PC-9 (cell line): ENCODE results near the gene PRC1. TPM values are rescaled to one million over a fixed set of nuclear protein-coding genes. Genes with fewer than 3 reads are reported as not detected.

Experiments used
- BruUV-seq: library from RNA; stranded (reverse); fragments of 400-500 nt; replicated peaks from 2 replicates; lab custom pipeline; 2021; lab: Mats Ljungman, UMichigan
- CTCF ChIA-PET: fragments of 300-600 bp; sonication (Branson Sonifier 250); formaldehyde crosslinking; loops from one replicate; lab custom pipeline; 2022; ENCODE audit warnings: antibody characterized with exemption; lab: Charles Lee
- POLR2A ChIA-PET: fragments of 300-600 bp; sonication (Branson Sonifier 250); formaldehyde crosslinking; loops from one replicate; lab custom pipeline; 2022; ENCODE audit warnings: antibody characterized with exemption; ENCODE audit not compliant: unreplicated experiment; lab: Charles Lee
- DNase-seq, 2 experiments: peaks; one replicate each; pipeline versions ENCODE4 v3.0.0 to v3.0.0-alpha.2; 2015 to 2022; ENCODE audit warnings: mixed read lengths in 1 of 2
- H2AFZ ChIP-seq: fragments of 200-600 bp; sonication (generic); 2 replicates; pipeline ENCODE4 v1.8.1; 2017; ENCODE audit warnings: antibody characterized with exemption
- H3F3A ChIP-seq: fragments of 200-600 bp; sonication (generic); 2 replicates; pipeline ENCODE4 v1.8.1; 2017; ENCODE audit warnings: antibody characterized with exemption, mild to moderate bottlenecking, low read depth; ENCODE audit not compliant: insufficient read depth
- H3K27ac ChIP-seq: fragments of 200-600 bp; sonication (generic); 2 replicates; pipeline ENCODE4 v1.6.1; 2016; ENCODE audit warnings: mixed run types
- H3K27me3 ChIP-seq: fragments of 200-600 bp; sonication (generic); 2 replicates; pipeline ENCODE4 v1.6.1; 2016; ENCODE audit warnings: low read depth, mixed run types; ENCODE audit not compliant: insufficient read depth
- H3K36me3 ChIP-seq: fragments of 200-600 bp; sonication (generic); 2 replicates; pipeline ENCODE4 v1.6.1; 2016; ENCODE audit warnings: low read depth, mixed run types
- H3K4me1 ChIP-seq: fragments of 200-600 bp; sonication (generic); replicated peaks from 2 replicates; pipeline ENCODE4 v1.6.1; 2016; ENCODE audit warnings: mixed run types; ENCODE audit not compliant: insufficient read depth
- H3K4me2 ChIP-seq: fragments of 200-600 bp; sonication (generic); 2 replicates; pipeline ENCODE4 v1.6.1; 2017; ENCODE audit warnings: mixed run types
- H3K4me3 ChIP-seq: fragments of 200-600 bp; sonication (generic); 2 replicates; pipeline ENCODE4 v1.6.1; 2016; ENCODE audit warnings: mixed run types
- H3K79me2 ChIP-seq: fragments of 200-600 bp; sonication (generic); 2 replicates; pipeline ENCODE4 v1.6.1; 2017; ENCODE audit warnings: low read depth, mixed run types
- H3K9me2 ChIP-seq: fragments of 200-600 bp; sonication (generic); 2 replicates; pipeline ENCODE4 v1.8.1; 2017; ENCODE audit warnings: mild to moderate bottlenecking; ENCODE audit not compliant: insufficient read depth
- H3K9me3 ChIP-seq: fragments of 200-600 bp; sonication (generic); 2 replicates; pipeline ENCODE4 v1.8.1; 2016; ENCODE audit warnings: low read depth; ENCODE audit not compliant: insufficient read depth
- H4K20me1 ChIP-seq: fragments of 200-600 bp; sonication (generic); 2 replicates; pipeline ENCODE4 v1.8.1; 2017; ENCODE audit not compliant: insufficient read depth
- CTCF ChIP-seq: fragments of 200-600 bp; sonication (generic); conservative IDR thresholded peaks from 2 replicates; pipeline ENCODE4 v1.6.1; 2017; ENCODE audit warnings: mixed run types, antibody characterized with exemption, mild to moderate bottlenecking, moderate library complexity
- EZH2 ChIP-seq: fragments of 200-600 bp; sonication (generic); IDR thresholded peaks from 2 replicates; pipeline ENCODE4 v1.8.0; 2017; ENCODE audit warnings: antibody characterized with exemption, low read depth
- intact Hi-C: fragments of 100-400 bp; cut with micrococcal nuclease; formaldehyde crosslinking; loops from one replicate; pipeline ENCODE4 v1.10.0; 2022; ENCODE audit not compliant: unreplicated experiment
- total RNA-seq: library from RNA; stranded (reverse); gene quantifications from 2 replicates; pipeline ENCODE4 v1.2.3, GENCODE V29; 2021

PRC1 gene
- total RNA-seq, 1 experiment from 2014 or later: 145 TPM

- Histone ChIP-seq H3F3A (peaks cover 2% of the 10 kb centered on the region; the same call in 1 of the 2 replicates), H3K27me3 (no peaks in the 10 kb centered on the region), H3K4me1 (peaks cover 2% of the 10 kb centered on the region; the same call in 1 of the 2 replicates), H3K9me3 (no peaks in the 10 kb centered on the region), H3K4me2 (no peak overlapping the region), H3K9me2 (no peaks in the 10 kb centered on the region), H3K79me2 (peaks cover 4% of the 10 kb centered on the region; the same call in 1 of the 2 replicates), H3K4me3 (no peak overlapping the region), H3K27ac (no peak overlapping the region), H4K20me1 (no peaks in the 10 kb centered on the region), H2AFZ (no peak overlapping the region), H3K36me3 (peaks cover 9% of the 10 kb centered on the region; the same call in 1 of the 2 replicates)
- ChIA-PET POLR2A (no interaction called here), CTCF (no interaction called here)
- BruUV-seq: no TSS peak
- TF ChIP-seq EZH2 (no peak), CTCF (no peak)
- no peak for DNase-seq
- intact Hi-C loops: no loop called here
These were observed 53.3 kb downstream of the PRC1 start for GRCh38 chr15:90941038-90941437.

GRCh38 chr15:90939756-90940155 lies 54.6 kb downstream of the PRC1 start:
- Histone ChIP-seq H4K20me1 (no peaks in the 10 kb centered on the region), H3K27me3 (no peaks in the 10 kb centered on the region), H3K79me2 (peaks cover 11% of the 10 kb centered on the region), H2AFZ (no peak overlapping the region), H3K9me2 (no peaks in the 10 kb centered on the region), H3K4me3 (no peak overlapping the region), H3K4me1 (peaks cover 4% of the 10 kb centered on the region; the same call in 1 of the 2 replicates), H3K36me3 (peaks cover 9% of the 10 kb centered on the region; the same call in 1 of the 2 replicates), H3K27ac (no peak overlapping the region), H3K4me2 (no peak overlapping the region), H3F3A (peaks cover 2% of the 10 kb centered on the region; the same call in 1 of the 2 replicates), H3K9me3 (no peaks in the 10 kb centered on the region)
- POLR2A ChIA-PET: interaction anchor here (0.6 kb wide), 1 partner anchor 701 kb away, joined by 8 read pairs; no protein-coding TSS in a partner anchor
- no TSS peak for BruUV-seq
- no peak for TF ChIP-seq EZH2
- no peak for TF ChIP-seq CTCF
- intact Hi-C loops: loop anchor here (10.0 kb wide), 1 partner anchor 455 kb away; no protein-coding TSS in a partner anchor
- no peak for DNase-seq
- CTCF ChIA-PET: no interaction called here

GRCh38 chr15:90938261-90938660 lies 56.1 kb downstream of the PRC1 start:
- H3K27me3 ChIP-seq: no peaks in the 10 kb centered on the region
- H3K79me2 ChIP-seq: peaks cover 11% of the 10 kb centered on the region
- no peak overlapping the region for H3K27ac ChIP-seq
- BruUV-seq: no TSS peak
- H3K4me2 ChIP-seq: no peak overlapping the region
- H3F3A ChIP-seq: peaks cover 2% of the 10 kb centered on the region; the same call in 1 of the 2 replicates
- no peaks in the 10 kb centered on the region for H3K9me2 ChIP-seq
- CTCF ChIA-PET: no interaction called here
- H3K4me3 ChIP-seq: no peak overlapping the region
- intact Hi-C loops: loop anchor here (10.0 kb wide), 1 partner anchor 453 kb away; no protein-coding TSS in a partner anchor
- peaks cover 8% of the 10 kb centered on the region; the same call in 1 of the 2 replicates for H3K4me1 ChIP-seq
- no peak for DNase-seq
- H3K36me3 ChIP-seq: peaks cover 9% of the 10 kb centered on the region; the same call in 1 of the 2 replicates
- TF ChIP-seq CTCF (no peak), EZH2 (no peak)
- POLR2A ChIA-PET: interaction anchor here (0.6 kb wide), 1 partner anchor 23 kb away, joined by 3 read pairs; no protein-coding TSS in a partner anchor
- H2AFZ ChIP-seq: no peak overlapping the region
- no peaks in the 10 kb centered on the region for H3K9me3 ChIP-seq
- H4K20me1 ChIP-seq: no peaks in the 10 kb centered on the region
